ENCODE data around the gene TNC. TPM values are rescaled to one million over a fixed set of nuclear protein-coding genes. Genes with fewer than 3 reads are reported as not detected.
A peak's percentile ranks its signal among the peaks of the same experiment; 100 is the strongest.

The TNC gene
- total RNA-seq, 1 experiment from 2014 or later, result 0.60 TPM

GRCh38 chr9:115005322-115005721 is 112.6 kb downstream of the TNC start:
- Histone ChIP-seq H3K79me2 (ENCODE audit: low read length) (no peaks in the 10 kb centered on the region), H3K4me3 (ENCODE audit: low read length) (no peak overlapping the region), H3K27ac (ENCODE audit: low read length) (no peak overlapping the region), H2AFZ (ENCODE audit: low read length) (no peak overlapping the region), H3K4me2 (ENCODE audit: low read depth, low read length, poor library complexity, severe bottlenecking) (no peak overlapping the region), H3K27me3 (ENCODE audit: low read length) (no peaks in the 10 kb centered on the region), H3K9me3 (ENCODE audit: low read length) (no peaks in the 10 kb centered on the region), H3K36me3 (ENCODE audit: insufficient read depth, low read length) (no peaks in the 10 kb centered on the region), H4K20me1 (ENCODE audit: insufficient read depth, low read depth, low read length) (no peaks in the 10 kb centered on the region), H3K9ac (ENCODE audit: low read length) (no peak overlapping the region), H3K4me1 (ENCODE audit: low read length) (peaks cover 7% of the 10 kb centered on the region), H3K9me2 (replicated peaks; ENCODE audit: insufficient read depth, low read length) (no peaks in the 10 kb centered on the region)
- DNase-seq, result no peak

DNA sequence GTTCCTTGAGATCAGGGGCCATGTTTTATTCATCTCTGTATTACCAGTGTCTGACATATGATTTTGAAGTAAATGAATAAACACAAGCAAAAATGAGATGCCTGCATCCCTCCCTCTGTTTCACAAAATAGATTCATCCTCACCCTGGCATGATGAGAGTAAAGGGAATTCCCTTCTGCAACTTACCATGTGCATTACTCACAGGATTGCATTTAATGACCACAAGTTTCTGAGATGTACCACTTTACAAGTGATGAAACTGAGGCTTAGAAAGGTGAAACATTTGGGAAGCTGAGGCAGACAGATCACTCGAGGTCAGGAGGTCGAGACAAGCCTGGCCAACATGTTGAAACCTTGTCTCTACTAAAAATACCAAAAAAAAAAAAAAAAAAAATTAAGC is 113.4 kb downstream of the TNC start:
- Histone ChIP-seq H3K4me2 (ENCODE audit: low read depth, low read length, poor library complexity, severe bottlenecking) (no peak overlapping the region), H3K27ac (ENCODE audit: low read length) (no peak overlapping the region), H3K27me3 (ENCODE audit: low read length) (peaks cover 2% of the 10 kb centered on the region; the same call in 1 of the 2 replicates), H3K9me3 (ENCODE audit: low read length) (no peaks in the 10 kb centered on the region), H3K9me2 (replicated peaks; ENCODE audit: insufficient read depth, low read length) (no peaks in the 10 kb centered on the region), H2AFZ (ENCODE audit: low read length) (no peak overlapping the region), H3K4me3 (ENCODE audit: low read length) (no peak overlapping the region), H3K9ac (ENCODE audit: low read length) (no peak overlapping the region), H3K36me3 (ENCODE audit: insufficient read depth, low read length) (no peaks in the 10 kb centered on the region), H4K20me1 (ENCODE audit: insufficient read depth, low read depth, low read length) (no peaks in the 10 kb centered on the region), H3K4me1 (ENCODE audit: low read length) (no peaks in the 10 kb centered on the region), H3K79me2 (ENCODE audit: low read length) (no peaks in the 10 kb centered on the region)
- DNase-seq, result no peak

DNA sequence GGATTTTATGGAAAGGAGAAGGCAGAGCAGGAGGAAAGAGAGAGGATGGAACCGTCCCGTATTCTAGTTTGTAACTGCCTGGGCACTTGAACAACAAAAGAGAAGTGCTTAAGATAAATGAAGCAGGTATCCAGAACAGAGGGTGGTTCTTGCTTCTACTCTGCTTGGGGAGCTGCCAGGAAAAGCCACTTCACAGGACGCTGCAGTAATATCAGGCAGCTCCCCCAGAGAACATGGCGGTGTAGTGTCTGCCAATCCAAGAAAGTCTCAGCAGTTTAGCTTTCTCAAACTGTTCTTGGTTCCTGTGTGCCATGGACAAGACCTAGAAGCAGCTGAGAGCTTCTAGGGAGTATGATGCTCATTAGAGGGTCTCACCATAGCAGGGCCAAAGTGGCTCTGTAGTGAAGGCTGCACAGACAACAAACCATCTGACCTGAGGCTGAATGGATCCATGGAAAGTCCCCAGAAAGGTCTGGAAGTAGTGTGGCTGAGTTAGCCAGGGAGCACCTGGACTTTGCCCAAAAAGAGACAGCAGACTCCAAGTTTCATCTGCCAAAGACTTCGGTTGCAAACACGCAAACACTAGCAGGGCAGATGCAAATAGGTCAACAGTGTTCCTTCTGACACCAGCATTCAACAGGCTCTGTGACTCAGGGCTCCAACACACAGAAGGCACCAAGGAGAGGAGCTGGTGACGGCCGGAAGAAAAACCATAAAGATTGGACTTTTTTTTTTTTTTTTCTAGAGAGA is 115.4 kb downstream of the TNC start:
- H3K4me1 ChIP-seq (ENCODE audit: low read length), result peaks cover 2% of the 10 kb centered on the region; the same call in 1 of the 2 replicates

GRCh38 chr9:115000217-115000639 is 117.7 kb downstream of the TNC start:
- peaks cover 2% of the 10 kb centered on the region; the same call in 1 of the 2 replicates for H3K4me1 ChIP-seq (ENCODE audit: low read length)
- peaks cover 3% of the 10 kb centered on the region; the same call in 1 of the 2 replicates for H3K27me3 ChIP-seq (ENCODE audit: low read length)
- H3K27ac ChIP-seq (ENCODE audit: low read length), result no peak overlapping the region
- H2AFZ ChIP-seq (ENCODE audit: low read length), result no peak overlapping the region
- H3K36me3 ChIP-seq (ENCODE audit: insufficient read depth, low read length), result no peaks in the 10 kb centered on the region
- no peaks in the 10 kb centered on the region for H3K9me2 ChIP-seq (replicated peaks; ENCODE audit: insufficient read depth, low read length)
- H3K4me3 ChIP-seq (ENCODE audit: low read length), result no peak overlapping the region
- no peak for DNase-seq
- no peaks in the 10 kb centered on the region for H3K9me3 ChIP-seq (ENCODE audit: low read length)
- H4K20me1 ChIP-seq (ENCODE audit: insufficient read depth, low read depth, low read length), result no peaks in the 10 kb centered on the region
- no peaks in the 10 kb centered on the region for H3K79me2 ChIP-seq (ENCODE audit: low read length)
- no peak overlapping the region for H3K4me2 ChIP-seq (ENCODE audit: low read depth, low read length, poor library complexity, severe bottlenecking)
- no peak overlapping the region for H3K9ac ChIP-seq (ENCODE audit: low read length)

More for the DNA sequence above, 115.4 kb downstream of the TNC start:
- Histone ChIP-seq H3K4me2 (ENCODE audit: low read depth, low read length, poor library complexity, severe bottlenecking) (no peak overlapping the region), H4K20me1 (ENCODE audit: insufficient read depth, low read depth, low read length) (no peaks in the 10 kb centered on the region), H3K27ac (ENCODE audit: low read length) (no peak overlapping the region), H2AFZ (ENCODE audit: low read length) (no peak overlapping the region), H3K27me3 (ENCODE audit: low read length) (peaks cover 3% of the 10 kb centered on the region; the same call in 1 of the 2 replicates), H3K36me3 (ENCODE audit: insufficient read depth, low read length) (no peaks in the 10 kb centered on the region), H3K79me2 (ENCODE audit: low read length) (no peaks in the 10 kb centered on the region), H3K9me2 (replicated peaks; ENCODE audit: insufficient read depth, low read length) (no peaks in the 10 kb centered on the region), H3K9me3 (ENCODE audit: low read length) (no peaks in the 10 kb centered on the region), H3K4me3 (ENCODE audit: low read length) (no peak overlapping the region), H3K9ac (ENCODE audit: low read length) (no peak overlapping the region)
- DNase-seq, result no peak

DNA sequence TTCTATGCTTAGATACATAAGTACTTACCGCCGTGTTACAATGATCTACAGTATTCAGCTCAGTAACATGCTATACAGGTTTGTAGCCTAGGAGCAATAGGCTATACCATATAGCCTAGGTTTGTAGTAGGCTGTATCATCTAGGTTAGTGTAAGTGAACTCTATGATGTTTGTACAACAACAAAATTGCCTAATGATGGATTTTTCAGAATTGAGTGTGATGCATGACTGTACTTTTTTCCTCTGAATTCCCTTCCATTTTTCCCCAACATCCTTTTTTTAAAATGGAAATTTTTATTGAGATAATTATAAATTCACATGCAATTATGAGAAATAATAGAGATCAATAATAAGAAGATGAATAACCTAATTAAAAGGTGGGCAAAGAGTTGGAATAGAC is 119.6 kb downstream of the TNC start:
- H3K9me2 ChIP-seq (replicated peaks; ENCODE audit: insufficient read depth, low read length), result no peaks in the 10 kb centered on the region
- H3K4me3 ChIP-seq (ENCODE audit: low read length), result no peak overlapping the region
- no peak for DNase-seq
- no peak overlapping the region for H3K4me2 ChIP-seq (ENCODE audit: low read depth, low read length, poor library complexity, severe bottlenecking)
- H3K27ac ChIP-seq (ENCODE audit: low read length), result no peak overlapping the region
- H3K27me3 ChIP-seq (ENCODE audit: low read length), result peaks cover 3% of the 10 kb centered on the region; the same call in 1 of the 2 replicates
- peaks cover 2% of the 10 kb centered on the region; the same call in 1 of the 2 replicates for H3K4me1 ChIP-seq (ENCODE audit: low read length)
- H3K9me3 ChIP-seq (ENCODE audit: low read length), result no peaks in the 10 kb centered on the region
- no peak overlapping the region for H3K9ac ChIP-seq (ENCODE audit: low read length)
- no peaks in the 10 kb centered on the region for H3K36me3 ChIP-seq (ENCODE audit: insufficient read depth, low read length)
- H4K20me1 ChIP-seq (ENCODE audit: insufficient read depth, low read depth, low read length), result no peaks in the 10 kb centered on the region
- no peaks in the 10 kb centered on the region for H3K79me2 ChIP-seq (ENCODE audit: low read length)
- H2AFZ ChIP-seq (ENCODE audit: low read length), result no peak overlapping the region

DNA sequence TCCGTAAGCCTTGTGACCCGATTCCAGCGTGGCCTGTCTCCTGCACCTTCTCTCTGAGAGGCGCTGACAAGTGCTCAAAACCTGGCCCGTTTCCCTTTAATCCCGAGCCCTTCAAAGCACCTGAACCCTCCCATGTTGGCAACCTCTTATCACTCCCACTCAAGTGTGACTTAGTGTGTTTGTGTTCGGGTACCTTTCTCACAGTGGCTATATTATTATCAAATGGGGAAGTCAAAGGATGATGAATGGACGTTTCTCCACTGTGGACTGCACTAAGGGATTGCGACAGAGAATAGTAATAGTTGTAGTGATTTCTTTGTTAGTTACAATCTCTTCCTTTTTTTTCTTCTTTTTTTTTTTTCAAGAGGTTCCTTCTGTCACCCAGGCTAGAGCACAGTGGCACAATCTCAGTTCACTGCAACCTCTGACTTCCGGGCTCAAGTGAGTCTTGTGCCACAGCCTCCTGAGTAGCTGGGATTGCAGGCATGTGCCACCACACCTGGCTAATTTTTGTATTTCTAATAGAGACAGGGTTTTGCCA is 122.2 kb downstream of the TNC start:
- Histone ChIP-seq H3K36me3 (ENCODE audit: insufficient read depth, low read length) (no peaks in the 10 kb centered on the region), H3K9ac (ENCODE audit: low read length) (no peak overlapping the region), H3K9me2 (replicated peaks; ENCODE audit: insufficient read depth, low read length) (no peaks in the 10 kb centered on the region), H3K4me1 (ENCODE audit: low read length) (peaks cover 2% of the 10 kb centered on the region; the same call in 1 of the 2 replicates), H3K79me2 (ENCODE audit: low read length) (no peaks in the 10 kb centered on the region), H3K9me3 (ENCODE audit: low read length) (no peaks in the 10 kb centered on the region), H3K27me3 (ENCODE audit: low read length) (peaks cover 3% of the 10 kb centered on the region; the same call in 1 of the 2 replicates), H3K4me2 (ENCODE audit: low read depth, low read length, poor library complexity, severe bottlenecking) (no peak overlapping the region), H4K20me1 (ENCODE audit: insufficient read depth, low read depth, low read length) (no peaks in the 10 kb centered on the region), H3K27ac (ENCODE audit: low read length) (no peak overlapping the region), H2AFZ (ENCODE audit: low read length) (no peak overlapping the region), H3K4me3 (ENCODE audit: low read length) (no peak overlapping the region)
- DNase-seq, result no peak

GRCh38 chr9:114994768-114995167 is 123.2 kb downstream of the TNC start:
- Histone ChIP-seq H3K4me1 (ENCODE audit: low read length) (peaks cover 2% of the 10 kb centered on the region; the same call in 1 of the 2 replicates), H3K27me3 (ENCODE audit: low read length) (peaks cover 3% of the 10 kb centered on the region; the same call in 1 of the 2 replicates), H4K20me1 (ENCODE audit: insufficient read depth, low read depth, low read length) (no peaks in the 10 kb centered on the region), H3K27ac (ENCODE audit: low read length) (no peak overlapping the region), H3K4me3 (ENCODE audit: low read length) (no peak overlapping the region), H3K4me2 (ENCODE audit: low read depth, low read length, poor library complexity, severe bottlenecking) (no peak overlapping the region), H3K79me2 (ENCODE audit: low read length) (no peaks in the 10 kb centered on the region), H2AFZ (ENCODE audit: low read length) (no peak overlapping the region), H3K9ac (ENCODE audit: low read length) (no peak overlapping the region), H3K9me3 (ENCODE audit: low read length) (no peaks in the 10 kb centered on the region), H3K9me2 (replicated peaks; ENCODE audit: insufficient read depth, low read length) (no peaks in the 10 kb centered on the region), H3K36me3 (ENCODE audit: insufficient read depth, low read length) (no peaks in the 10 kb centered on the region)
- DNase-seq, result peak; percentile 23

DNA sequence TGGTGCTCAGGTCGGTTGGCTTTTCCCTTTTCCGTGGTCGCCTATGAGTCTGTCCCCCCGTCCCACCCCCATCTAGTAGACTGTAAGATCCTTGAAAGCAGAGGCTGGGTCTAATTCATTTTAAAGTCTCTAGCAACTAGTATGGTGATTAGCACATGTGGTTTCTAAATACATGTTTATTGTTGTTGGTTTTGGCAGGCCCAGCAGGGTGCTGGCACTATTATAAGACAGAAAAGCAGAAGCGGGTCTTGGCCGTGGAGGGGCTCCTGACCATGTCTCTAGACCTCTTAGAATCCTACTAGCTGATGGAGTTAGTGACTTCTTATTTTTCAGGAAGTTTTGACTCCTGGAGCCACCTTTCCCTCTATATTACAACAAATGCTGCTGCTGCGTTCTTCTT is 126.1 kb downstream of the TNC start:
- no peaks in the 10 kb centered on the region for H3K9me3 ChIP-seq (ENCODE audit: low read length)
- no peaks in the 10 kb centered on the region for H3K27me3 ChIP-seq (ENCODE audit: low read length)
- H3K79me2 ChIP-seq (ENCODE audit: low read length), result no peaks in the 10 kb centered on the region
- H3K9ac ChIP-seq (ENCODE audit: low read length), result no peak overlapping the region
- H3K4me2 ChIP-seq (ENCODE audit: low read depth, low read length, poor library complexity, severe bottlenecking), result no peak overlapping the region
- no peak for DNase-seq
- H3K27ac ChIP-seq (ENCODE audit: low read length), result no peak overlapping the region
- no peaks in the 10 kb centered on the region for H3K4me1 ChIP-seq (ENCODE audit: low read length)
- H2AFZ ChIP-seq (ENCODE audit: low read length), result no peak overlapping the region
- H3K36me3 ChIP-seq (ENCODE audit: insufficient read depth, low read length), result no peaks in the 10 kb centered on the region
- H3K9me2 ChIP-seq (replicated peaks; ENCODE audit: insufficient read depth, low read length), result no peaks in the 10 kb centered on the region
- no peak overlapping the region for H3K4me3 ChIP-seq (ENCODE audit: low read length)
- H4K20me1 ChIP-seq (ENCODE audit: insufficient read depth, low read depth, low read length), result no peaks in the 10 kb centered on the region

All from Karpas-422 (cell line).